Activated naive CD4-positive, alpha-beta T cell treated with anti-CD3 and anti-CD28 coated beads, Interleukin-2, amount 10 ng/mL, durations not matched to agents 7 days and 5 days (primary cell): Measurements from ENCODE around the gene SPOPL.

Experiments used
- CTCF ChIA-PET: fragments of 350-600 bp; sonication (Branson Sonifier 250); formaldehyde crosslinking; loops from one replicate; lab custom pipeline; 2021; ENCODE audit warnings: antibody characterized with exemption; lab: Charles Lee
- DNase-seq: peaks from one replicate; pipeline ENCODE4 v3.0.0-alpha.2; 2020
- H3K27ac Mint-ChIP-seq: one replicate; pipeline ENCODE4 v1.8.0; 2021; ENCODE audit warnings: mild to moderate bottlenecking, moderate library complexity, mixed read lengths
- H3K27me3 Mint-ChIP-seq: one replicate; pipeline ENCODE4 v1.8.0; 2021; ENCODE audit warnings: mild to moderate bottlenecking, mixed read lengths
- H3K36me3 Mint-ChIP-seq: one replicate; pipeline ENCODE4 v1.8.0; 2021; ENCODE audit warnings: mixed read lengths
- H3K4me1 Mint-ChIP-seq: one replicate; pipeline ENCODE4 v1.8.0; 2021; ENCODE audit warnings: mixed read lengths
- H3K4me3 Mint-ChIP-seq: one replicate; pipeline ENCODE4 v1.8.0; 2021; ENCODE audit warnings: mild to moderate bottlenecking, moderate library complexity, mixed read lengths
- H3K9me3 Mint-ChIP-seq: one replicate; pipeline ENCODE4 v1.8.0; 2021; ENCODE audit warnings: mixed read lengths

SPOPL gene

GRCh38 chr2:138502255-138503086 lies 901 bp downstream of the SPOPL start:
- CTCF ChIA-PET = no interaction called here
- peaks cover 5% of the 10 kb centered on the region for H3K27me3 Mint-ChIP-seq
- no peak for DNase-seq

GRCh38 chr2:138503087-138503442 lies 1.5 kb downstream of the SPOPL start:
- Mint-ChIP-seq H3K4me3 (peak overlapping the region; percentile 100), H3K4me1 (peaks cover 32% of the 10 kb centered on the region), H3K36me3 (peaks cover 9% of the 10 kb centered on the region), H3K27me3 (peaks cover 5% of the 10 kb centered on the region), H3K27ac (peak overlapping the region; percentile 90), H3K9me3 (no peaks in the 10 kb centered on the region)
- CTCF ChIA-PET = no interaction called here
- DNase-seq = no peak

More at GRCh38 chr2:138502255-138503086, 901 bp downstream of the SPOPL start:
- Mint-ChIP-seq H3K4me1 (peaks cover 32% of the 10 kb centered on the region), H3K27ac (peak overlapping the region; percentile 90), H3K4me3 (peak overlapping the region; percentile 100), H3K36me3 (peaks cover 9% of the 10 kb centered on the region), H3K9me3 (no peaks in the 10 kb centered on the region)

- peaks cover 9% of the 10 kb centered on the region for H3K36me3 Mint-ChIP-seq
- peaks cover 5% of the 10 kb centered on the region for H3K27me3 Mint-ChIP-seq
- DNase-seq = no peak
- H3K4me1 Mint-ChIP-seq = peaks cover 32% of the 10 kb centered on the region
- peak overlapping the region; percentile 100 for H3K4me3 Mint-ChIP-seq
- no peak overlapping the region for H3K27ac Mint-ChIP-seq
- CTCF ChIA-PET = no interaction called here
- no peaks in the 10 kb centered on the region for H3K9me3 Mint-ChIP-seq
Measured at GRCh38 chr2:138503652-138504051, 2.1 kb downstream of the SPOPL start.

- DNase-seq = no peak
- peaks cover 32% of the 10 kb centered on the region for H3K4me1 Mint-ChIP-seq
- CTCF ChIA-PET = no interaction called here
Measured at GRCh38 chr2:138504092-138504491, 2.5 kb downstream of the SPOPL start.

GRCh38 chr2:138504546-138505235 lies 3.1 kb downstream of the SPOPL start:
- no peak overlapping the region for H3K27ac Mint-ChIP-seq
- H3K36me3 Mint-ChIP-seq = peaks cover 14% of the 10 kb centered on the region
- peaks cover 5% of the 10 kb centered on the region for H3K27me3 Mint-ChIP-seq
- DNase-seq = no peak
- peak overlapping the region; percentile 38 for H3K4me3 Mint-ChIP-seq
- peaks cover 32% of the 10 kb centered on the region for H3K4me1 Mint-ChIP-seq
- H3K9me3 Mint-ChIP-seq = no peaks in the 10 kb centered on the region
- CTCF ChIA-PET = no interaction called here

More at GRCh38 chr2:138504092-138504491, 2.5 kb downstream of the SPOPL start:
- H3K27ac Mint-ChIP-seq = no peak overlapping the region
- peak overlapping the region; percentile 100 for H3K4me3 Mint-ChIP-seq
- peaks cover 10% of the 10 kb centered on the region for H3K36me3 Mint-ChIP-seq
- no peaks in the 10 kb centered on the region for H3K9me3 Mint-ChIP-seq
- peaks cover 5% of the 10 kb centered on the region for H3K27me3 Mint-ChIP-seq

GRCh38 chr2:138507267-138507666 lies 5.7 kb downstream of the SPOPL start:
- Mint-ChIP-seq H3K4me1 (peaks cover 26% of the 10 kb centered on the region), H3K36me3 (peaks cover 16% of the 10 kb centered on the region), H3K27ac (no peak overlapping the region), H3K4me3 (no peak overlapping the region), H3K27me3 (no peaks in the 10 kb centered on the region), H3K9me3 (no peaks in the 10 kb centered on the region)
- no peak for DNase-seq
- CTCF ChIA-PET = no interaction called here

- CTCF ChIA-PET = no interaction called here
- Mint-ChIP-seq H3K9me3 (peaks cover 4% of the 10 kb centered on the region), H3K27me3 (peaks cover 6% of the 10 kb centered on the region), H3K4me3 (no peak overlapping the region), H3K4me1 (peaks cover 7% of the 10 kb centered on the region), H3K36me3 (peaks cover 15% of the 10 kb centered on the region), H3K27ac (no peak overlapping the region)
- no peak for DNase-seq
Measured at GRCh38 chr2:138510319-138510718, 8.7 kb downstream of the SPOPL start.

GRCh38 chr2:138512672-138513071 lies 11.1 kb downstream of the SPOPL start:
- Mint-ChIP-seq H3K27me3 (peaks cover 12% of the 10 kb centered on the region), H3K4me1 (peaks cover 18% of the 10 kb centered on the region), H3K9me3 (peaks cover 4% of the 10 kb centered on the region), H3K27ac (no peak overlapping the region), H3K36me3 (peaks cover 12% of the 10 kb centered on the region), H3K4me3 (no peak overlapping the region)
- DNase-seq = no peak
- CTCF ChIA-PET = no interaction called here

- Mint-ChIP-seq H3K4me1 (peaks cover 18% of the 10 kb centered on the region), H3K4me3 (no peak overlapping the region)
- CTCF ChIA-PET = no interaction called here
Measured at GRCh38 chr2:138514173-138514572, 12.6 kb downstream of the SPOPL start.

GRCh38 chr2:138515092-138515491 lies 13.5 kb downstream of the SPOPL start:
- DNase-seq = no peak
- H3K36me3 Mint-ChIP-seq = peaks cover 6% of the 10 kb centered on the region
- no peak overlapping the region for H3K27ac Mint-ChIP-seq
- CTCF ChIA-PET = no interaction called here
- peaks cover 4% of the 10 kb centered on the region for H3K9me3 Mint-ChIP-seq
- no peak overlapping the region for H3K4me3 Mint-ChIP-seq
- peaks cover 18% of the 10 kb centered on the region for H3K4me1 Mint-ChIP-seq
- H3K27me3 Mint-ChIP-seq = peaks cover 16% of the 10 kb centered on the region

More at GRCh38 chr2:138514173-138514572, 12.6 kb downstream of the SPOPL start:
- peaks cover 16% of the 10 kb centered on the region for H3K27me3 Mint-ChIP-seq
- no peak overlapping the region for H3K27ac Mint-ChIP-seq
- H3K9me3 Mint-ChIP-seq = peaks cover 4% of the 10 kb centered on the region
- peaks cover 11% of the 10 kb centered on the region for H3K36me3 Mint-ChIP-seq
- DNase-seq = no peak

GRCh38 chr2:138516030-138516704 lies 14.6 kb downstream of the SPOPL start:
- DNase-seq = no peak
- Mint-ChIP-seq H3K27me3 (peaks cover 16% of the 10 kb centered on the region), H3K4me1 (peaks cover 18% of the 10 kb centered on the region), H3K27ac (no peak overlapping the region), H3K4me3 (no peak overlapping the region), H3K36me3 (peaks cover 6% of the 10 kb centered on the region), H3K9me3 (peaks cover 4% of the 10 kb centered on the region)
- CTCF ChIA-PET = interaction anchor here (0.7 kb wide), 1 partner anchor 376 kb away, joined by 3 read pairs; no protein-coding TSS in a partner anchor

GRCh38 chr2:138518860-138519259 lies 17.3 kb downstream of the SPOPL start:
- peaks cover 15% of the 10 kb centered on the region for H3K27me3 Mint-ChIP-seq
- peaks cover 7% of the 10 kb centered on the region for H3K9me3 Mint-ChIP-seq
- H3K36me3 Mint-ChIP-seq = peaks cover 15% of the 10 kb centered on the region
- peaks cover 25% of the 10 kb centered on the region for H3K4me1 Mint-ChIP-seq
- H3K27ac Mint-ChIP-seq = no peak overlapping the region
- H3K4me3 Mint-ChIP-seq = no peak overlapping the region
- no peak for DNase-seq
- CTCF ChIA-PET = no interaction called here

- DNase-seq = no peak
- H3K4me1 Mint-ChIP-seq = peaks cover 13% of the 10 kb centered on the region
- peaks cover 4% of the 10 kb centered on the region for H3K27me3 Mint-ChIP-seq
- H3K36me3 Mint-ChIP-seq = peaks cover 26% of the 10 kb centered on the region
- peaks cover 17% of the 10 kb centered on the region for H3K9me3 Mint-ChIP-seq
- H3K27ac Mint-ChIP-seq = no peak overlapping the region
- no peak overlapping the region for H3K4me3 Mint-ChIP-seq
- CTCF ChIA-PET = no interaction called here
Measured at GRCh38 chr2:138521821-138522220, 20.3 kb downstream of the SPOPL start.

- Mint-ChIP-seq H3K36me3 (peaks cover 26% of the 10 kb centered on the region), H3K27me3 (peaks cover 4% of the 10 kb centered on the region), H3K9me3 (peaks cover 17% of the 10 kb centered on the region), H3K4me1 (peaks cover 13% of the 10 kb centered on the region), H3K27ac (no peak overlapping the region), H3K4me3 (no peak overlapping the region)
- CTCF ChIA-PET = no interaction called here
- DNase-seq = no peak
Measured at GRCh38 chr2:138522556-138522955, 21.0 kb downstream of the SPOPL start.
